RWPE1 (cell line): ENCODE results near the gene SHISA7.
A peak's percentile ranks its signal among the peaks of the same experiment; 100 is the strongest.

Experiments used
- CTCF ChIA-PET: fragments of 350-600 bp; sonication (Branson Sonifier 250); formaldehyde crosslinking; extraction: SDS; loops from one replicate; lab custom pipeline; 2021; lab: Yijun Ruan, JAX
- POLR2A ChIA-PET: fragments of 400-600 bp; formaldehyde crosslinking; extraction: SDS; loops from one replicate; lab custom pipeline; 2020; ENCODE audit warnings: antibody characterized with exemption; ENCODE audit not compliant: low non-redundant PET; lab: Yijun Ruan, JAX
- DNase-seq: peaks from one replicate; pipeline ENCODE4 v3.0.0; 2012; ENCODE audit warnings: low spot score
- H3K27ac ChIP-seq: fragments of 450-650 bp; 2 replicates; pipeline ENCODE4 v1.5.1; 2017
- TF ChIP-seq, protein P1 (sequence below): fragments of 450-650 bp; conservative IDR thresholded peaks from 2 replicates; pipeline ENCODE4 v1.5.1; 2017; ENCODE audit warnings: low read depth, mild to moderate bottlenecking

SHISA7 gene

GRCh38 chr19:55464039-55464661 lies 21.1 kb upstream of the SHISA7 start:
- ChIA-PET POLR2A (no interaction called here), CTCF (no interaction called here)
- no peak overlapping the region for H3K27ac ChIP-seq
- TF ChIP-seq, protein P1, sequence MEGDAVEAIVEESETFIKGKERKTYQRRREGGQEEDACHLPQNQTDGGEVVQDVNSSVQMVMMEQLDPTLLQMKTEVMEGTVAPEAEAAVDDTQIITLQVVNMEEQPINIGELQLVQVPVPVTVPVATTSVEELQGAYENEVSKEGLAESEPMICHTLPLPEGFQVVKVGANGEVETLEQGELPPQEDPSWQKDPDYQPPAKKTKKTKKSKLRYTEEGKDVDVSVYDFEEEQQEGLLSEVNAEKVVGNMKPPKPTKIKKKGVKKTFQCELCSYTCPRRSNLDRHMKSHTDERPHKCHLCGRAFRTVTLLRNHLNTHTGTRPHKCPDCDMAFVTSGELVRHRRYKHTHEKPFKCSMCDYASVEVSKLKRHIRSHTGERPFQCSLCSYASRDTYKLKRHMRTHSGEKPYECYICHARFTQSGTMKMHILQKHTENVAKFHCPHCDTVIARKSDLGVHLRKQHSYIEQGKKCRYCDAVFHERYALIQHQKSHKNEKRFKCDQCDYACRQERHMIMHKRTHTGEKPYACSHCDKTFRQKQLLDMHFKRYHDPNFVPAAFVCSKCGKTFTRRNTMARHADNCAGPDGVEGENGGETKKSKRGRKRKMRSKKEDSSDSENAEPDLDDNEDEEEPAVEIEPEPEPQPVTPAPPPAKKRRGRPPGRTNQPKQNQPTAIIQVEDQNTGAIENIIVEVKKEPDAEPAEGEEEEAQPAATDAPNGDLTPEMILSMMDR: no peak
- DNase-seq: no peak

DNA sequence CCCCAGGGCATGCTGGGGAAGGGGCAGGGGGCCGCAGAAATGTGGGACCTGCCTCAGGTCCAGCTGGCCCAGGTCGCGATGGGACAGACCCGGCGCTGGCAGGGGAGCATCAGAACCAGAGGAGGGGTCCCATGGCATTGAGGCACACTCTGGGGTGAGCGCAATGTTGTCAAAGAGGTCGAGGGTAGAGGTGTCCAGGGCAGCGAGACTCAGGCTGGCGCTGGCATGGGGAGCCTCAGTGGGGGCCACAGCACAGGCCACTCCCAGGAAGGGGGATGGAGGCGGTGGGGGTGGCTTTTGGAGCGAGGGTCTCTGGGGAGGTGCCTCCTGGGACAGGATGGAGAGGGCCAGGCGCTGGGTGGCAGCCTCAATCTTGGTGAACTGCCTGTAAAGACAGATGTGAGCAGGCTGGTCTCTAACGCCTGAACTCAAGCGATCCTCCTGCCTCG lies 20.5 kb upstream of the SHISA7 start:
- ChIA-PET CTCF (no interaction called here), POLR2A (no interaction called here)
- DNase-seq: no peak
- TF ChIP-seq, protein P1: no peak
- H3K27ac ChIP-seq: no peak overlapping the region

- TF ChIP-seq, protein P1: no peak
- CTCF ChIA-PET: interaction anchor here (0.6 kb wide), 1 partner anchor 103 kb away, joined by 4 read pairs; no protein-coding TSS in a partner anchor
- H3K27ac ChIP-seq: peak overlapping the region; percentile 88
- POLR2A ChIA-PET: interaction anchor here (0.6 kb wide), 1 partner anchor 187 kb away, joined by 6 read pairs; no protein-coding TSS in a partner anchor
- no peak for DNase-seq
These were observed 19.6 kb upstream of the SHISA7 start for GRCh38 chr19:55462722-55463121.

- POLR2A ChIA-PET: no interaction called here
- TF ChIP-seq, protein P1: no peak
- no peak for DNase-seq
- CTCF ChIA-PET: no interaction called here
- peak overlapping the region; percentile 88 for H3K27ac ChIP-seq
These were observed 19.0 kb upstream of the SHISA7 start for GRCh38 chr19:55461974-55462626.

GRCh38 chr19:55461259-55461973 lies 18.3 kb upstream of the SHISA7 start, which contains the start of gene ISOC2:
Gene ISOC2, minus strand, starts transcription at chr19:55461642. Its CDS starts 5,156 bp downstream, at chr19:55456486.
- POLR2A ChIA-PET: interaction anchor here (0.6 kb wide), 1 partner anchor 119 kb away, joined by 3 read pairs; the partner anchor contains the start of gene ZNF579
- peak; percentile 99 for DNase-seq
- peak within 1 kb of the TSS; percentile 88 for H3K27ac ChIP-seq
- CTCF ChIA-PET: interaction anchor here (0.6 kb wide), 1 partner anchor 259 kb away, joined by 3 read pairs; no protein-coding TSS in a partner anchor
- TF ChIP-seq, protein P1: no peak

DNA sequence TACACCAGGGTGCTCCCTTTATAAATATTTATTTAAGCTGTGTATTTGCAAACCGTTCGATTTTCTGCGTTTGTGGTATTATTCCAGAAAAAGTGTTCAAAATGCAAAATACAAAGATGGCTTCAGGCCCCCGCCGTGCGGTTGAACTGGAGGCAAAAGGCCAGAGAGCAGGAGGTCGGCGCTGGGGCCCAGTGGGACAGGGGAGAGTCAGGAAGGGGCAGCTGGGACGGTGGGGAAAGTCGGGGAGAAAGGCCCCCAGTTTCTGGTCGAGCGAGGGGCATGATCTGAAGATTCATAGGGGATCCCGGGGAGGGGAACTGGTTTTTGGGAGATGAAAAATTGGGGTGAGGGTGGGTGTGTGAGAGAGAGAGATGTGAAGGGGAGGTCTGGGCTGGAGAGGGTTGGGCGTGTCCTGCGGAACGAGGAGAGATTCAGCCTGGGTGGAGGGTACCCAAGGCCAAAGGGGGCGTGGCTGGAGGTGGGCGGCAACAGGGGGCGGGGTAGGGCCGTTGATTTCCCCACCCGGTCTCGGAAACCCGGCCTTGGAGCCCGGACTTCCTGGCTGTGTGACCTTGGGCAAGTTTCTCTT lies 17.7 kb upstream of the SHISA7 start:
- TF ChIP-seq, protein P1: no peak
- POLR2A ChIA-PET: interaction anchor here (0.6 kb wide), 1 partner anchor 120 kb away, joined by 3 read pairs; the partner anchor contains the start of gene ZNF579
- peak; percentile 67 for DNase-seq
- peak overlapping the region; percentile 88 for H3K27ac ChIP-seq
- CTCF ChIA-PET: interaction anchor here (0.6 kb wide), 1 partner anchor 258 kb away, joined by 3 read pairs; no protein-coding TSS in a partner anchor
